Thyroid gland (tissue), 4 donors: Measurements from ENCODE around the gene FAM120AOS.

Source experiments
- CTCF ChIP-seq, 6 experiments: fragments of 200-600 bp in 3 of 6; fragments of 450-650 bp in 3 of 6; sonication (generic) in 3 of 6; IDR thresholded peaks; one replicate each; pipeline ENCODE4 v1.5.1; 2016 to 2019; ENCODE audit warnings: antibody characterized with exemption in 6 of 6, mild to moderate bottlenecking in 2 of 6, inconsistent platforms in 1 of 6, moderate library complexity in 1 of 6
- POLR2A ChIP-seq, 2 donors: fragments of 450-650 bp; IDR thresholded peaks; one replicate each; pipeline ENCODE4 v1.6.1; 2017; ENCODE audit warnings: antibody characterized with exemption in 2 of 2, mild to moderate bottlenecking in 2 of 2, moderate library complexity in 1 of 2

- TF ChIP-seq CTCF (IDR thresholded peaks at IDR 0.05) (no peak), POLR2A (IDR thresholded peaks at IDR 0.05) (no peak)
These were observed 15.4 kb downstream of the FAM120AOS start for GRCh38 chr9:93437996-93438395.
